A172 (cell line): ENCODE results near the gene PLAU. TPM values are rescaled to one million over a fixed set of nuclear protein-coding genes. Genes with fewer than 3 reads are reported as not detected.
A peak's percentile ranks its signal among the peaks of the same experiment; 100 is the strongest.
"Not testable (repeated sequence)": the region's sequence is repeated elsewhere in the genome, so short reads cannot be mapped to it uniquely, and the experiment has no call there.

Experiments
- DNase-seq: peaks from one replicate; pipeline ENCODE4 v3.0.0-alpha.2; 2015; ENCODE audit warnings: low spot score
- total RNA-seq: library from RNA; depleted of rRNA; stranded (reverse); fragments of >200 nt; shearing (Covaris generic); gene quantifications from 2 replicates; pipeline ENCODE4 v1.2.3, GENCODE V29; 2014

Gene PLAU
- total RNA-seq, 1 experiment from 2014 or later = 6.7 TPM

- no peak for DNase-seq
These were observed 34.4 kb upstream of the PLAU start for GRCh38 chr10:73876566-73876965.

GRCh38 chr10:73876971-73877370, 34.0 kb upstream of the PLAU start:
- peak; percentile 58 for DNase-seq

DNA sequence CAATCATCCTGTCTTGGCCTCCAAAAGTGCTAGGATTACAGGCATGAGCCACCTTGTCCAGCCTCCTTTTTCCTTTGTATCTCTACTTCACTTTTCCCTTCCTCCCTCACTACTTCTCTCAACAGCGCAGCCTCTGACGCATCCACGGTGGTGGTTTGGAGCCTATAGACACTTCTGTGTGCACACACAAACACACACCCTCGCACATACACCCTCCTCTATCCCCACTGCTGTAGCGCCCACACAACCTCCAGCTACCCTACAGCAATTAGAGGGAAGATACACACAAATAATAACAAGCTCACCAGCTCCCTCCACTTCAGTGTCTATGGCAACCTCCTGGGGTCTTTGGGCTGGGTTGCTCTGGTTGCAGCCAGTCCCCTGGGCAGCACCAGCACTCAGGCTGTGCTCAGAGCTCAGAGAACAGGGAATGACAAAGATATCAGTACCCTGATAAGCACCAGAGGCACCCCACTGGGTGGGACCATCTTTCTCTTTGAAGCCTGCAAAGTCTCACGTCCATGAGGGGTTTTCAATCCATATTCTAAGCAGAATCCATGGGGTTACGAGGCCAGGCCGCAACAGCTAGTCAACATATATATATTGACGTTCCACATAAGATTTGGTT, 33.3 kb upstream of the PLAU start:
- DNase-seq = no peak

DNA sequence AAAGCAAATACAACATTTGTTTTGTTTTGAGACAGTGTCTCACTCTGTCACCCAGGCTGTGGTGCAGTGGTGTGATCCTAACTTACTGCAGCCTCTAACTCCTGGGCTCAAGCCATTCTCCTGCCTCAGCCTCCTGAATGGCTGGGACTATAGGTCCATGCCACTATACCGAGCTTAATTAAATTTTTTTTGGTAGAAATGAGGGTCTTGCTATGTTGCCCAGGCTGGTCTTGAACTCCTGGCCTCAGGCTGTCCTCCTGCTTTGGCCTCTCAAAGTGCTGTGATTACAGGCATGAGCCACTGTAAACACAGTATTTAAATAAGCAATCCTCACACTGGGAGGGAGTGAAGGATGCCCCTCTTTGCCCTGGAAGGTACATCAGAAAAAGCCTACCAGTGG, 32.6 kb upstream of the PLAU start:
- no peak for DNase-seq

- peak; percentile 84 for DNase-seq
These were observed 31.4 kb upstream of the PLAU start for GRCh38 chr10:73879296-73880173.

DNA sequence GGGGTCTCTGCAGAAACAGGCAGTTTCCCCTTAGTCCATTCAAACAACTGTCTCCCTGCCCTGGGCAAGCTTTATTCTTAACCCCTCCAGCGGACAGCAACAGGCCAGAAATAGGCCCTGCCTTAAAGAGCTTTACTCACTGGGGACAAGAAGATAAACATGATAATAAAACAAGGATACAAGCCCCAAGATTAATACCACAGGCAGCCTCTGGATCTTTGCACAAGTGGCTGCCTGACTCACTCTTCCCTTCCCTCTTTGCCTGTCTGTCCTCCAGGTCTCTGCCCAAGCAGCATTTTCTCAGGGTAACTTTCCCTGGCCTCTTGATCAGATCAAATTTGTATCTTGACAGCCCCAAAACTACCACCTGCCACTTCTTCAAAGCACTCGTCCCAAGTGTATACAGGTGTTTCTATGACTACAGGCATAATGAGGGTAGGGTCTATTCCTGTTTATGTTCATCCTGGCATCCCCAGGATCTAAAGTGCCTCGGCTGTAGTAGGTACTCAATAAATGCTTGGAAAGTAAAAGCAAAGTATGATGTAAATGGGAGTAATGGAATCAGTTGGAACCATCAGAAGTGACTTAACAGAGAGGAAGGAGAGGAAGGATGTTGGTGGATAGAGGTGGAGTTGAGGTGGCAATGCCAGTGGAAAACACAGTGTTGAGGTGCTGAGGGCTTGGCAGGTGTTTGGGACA, 29.6 kb upstream of the PLAU start:
- no peak for DNase-seq

DNA sequence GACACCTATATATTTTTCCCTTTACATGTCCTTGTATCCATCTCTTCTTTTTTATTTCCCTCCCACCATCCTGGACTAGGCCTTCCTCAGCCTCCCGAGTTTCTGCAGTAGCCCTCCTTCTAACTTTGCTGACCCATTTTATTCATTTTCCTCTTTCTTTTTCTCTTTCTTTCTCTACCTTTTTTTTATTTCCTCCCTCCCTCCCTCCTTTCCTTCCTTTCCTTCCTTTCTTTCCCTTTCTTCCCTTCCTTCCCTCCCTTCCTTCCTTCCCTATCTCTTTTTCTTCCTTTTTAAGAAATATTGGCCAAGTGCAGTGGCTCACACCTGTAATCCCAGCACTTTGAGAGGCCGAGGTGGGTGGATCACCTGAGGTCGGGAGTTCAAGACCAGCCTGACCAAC, 26.9 kb upstream of the PLAU start:
- no peak for DNase-seq

GRCh38 chr10:73886085-73886529, 24.8 kb upstream of the PLAU start:
- peak; percentile 88 for DNase-seq

DNA sequence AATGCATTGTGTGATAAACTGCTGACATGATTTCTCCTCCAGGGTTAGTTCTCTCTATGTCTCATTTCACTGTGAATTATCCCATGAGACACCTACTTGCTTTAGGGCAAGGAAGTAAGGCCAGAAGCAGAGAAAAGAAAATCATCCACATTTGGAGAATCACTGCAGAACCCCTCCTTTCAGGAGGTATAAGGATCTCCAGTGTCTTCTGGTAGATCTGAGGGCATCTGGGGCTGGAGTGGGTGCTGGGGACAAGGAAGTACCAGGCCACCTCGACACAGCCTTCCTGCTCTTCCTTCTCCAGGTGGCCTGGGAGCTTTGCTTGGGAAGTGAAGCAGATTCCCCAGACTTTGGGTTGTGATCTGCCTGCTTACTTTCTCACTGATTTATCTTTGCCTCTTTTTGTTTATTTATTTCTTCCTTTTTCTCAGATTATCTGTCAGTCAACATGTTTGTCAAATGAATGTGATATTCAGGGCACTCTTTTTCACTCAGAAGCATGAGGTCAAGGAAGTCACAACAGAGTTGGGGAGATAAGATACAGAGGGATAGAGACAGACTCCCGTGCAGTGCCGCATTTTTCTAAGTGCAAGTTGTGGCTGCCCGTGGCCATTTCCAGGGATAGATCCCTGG, 24.2 kb upstream of the PLAU start:
- DNase-seq = no peak

DNA sequence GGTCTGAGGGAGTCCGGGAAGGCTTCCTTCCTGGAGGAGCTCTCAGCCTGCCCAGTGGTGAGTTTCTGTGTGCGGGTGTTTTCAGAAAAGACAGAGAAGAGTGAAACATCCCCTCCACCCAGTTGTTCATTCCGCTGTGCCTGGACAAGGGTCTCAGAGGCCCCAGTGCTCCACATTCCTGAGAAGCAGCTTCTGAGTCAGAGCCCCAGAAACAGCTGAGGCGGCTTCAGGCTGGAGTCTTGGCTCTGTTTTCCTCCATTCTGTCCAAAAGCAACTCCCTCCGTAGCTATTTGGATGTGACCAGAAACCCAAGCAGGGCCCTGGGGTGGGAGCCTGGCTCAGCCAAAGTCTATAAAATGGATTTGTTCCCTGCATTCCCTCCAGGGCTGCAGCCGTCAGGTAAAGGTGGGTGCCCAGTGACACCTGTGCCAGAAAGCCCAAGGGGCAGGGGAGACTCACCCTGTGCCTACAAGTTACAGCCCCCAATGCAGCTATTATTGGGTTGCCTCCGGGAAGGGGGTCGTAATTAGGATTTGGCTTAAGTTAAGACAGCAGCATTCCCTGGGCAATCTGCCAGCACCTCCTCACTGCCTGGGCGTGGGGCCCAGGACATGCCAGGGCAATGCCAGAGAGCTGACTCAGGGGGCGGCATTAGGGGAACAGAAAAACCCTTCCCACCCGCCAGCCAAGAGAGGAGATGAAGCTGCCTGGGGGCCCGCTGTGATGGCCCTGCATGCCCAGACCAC, 23.5 kb upstream of the PLAU start:
- DNase-seq = peak; percentile 95

DNA sequence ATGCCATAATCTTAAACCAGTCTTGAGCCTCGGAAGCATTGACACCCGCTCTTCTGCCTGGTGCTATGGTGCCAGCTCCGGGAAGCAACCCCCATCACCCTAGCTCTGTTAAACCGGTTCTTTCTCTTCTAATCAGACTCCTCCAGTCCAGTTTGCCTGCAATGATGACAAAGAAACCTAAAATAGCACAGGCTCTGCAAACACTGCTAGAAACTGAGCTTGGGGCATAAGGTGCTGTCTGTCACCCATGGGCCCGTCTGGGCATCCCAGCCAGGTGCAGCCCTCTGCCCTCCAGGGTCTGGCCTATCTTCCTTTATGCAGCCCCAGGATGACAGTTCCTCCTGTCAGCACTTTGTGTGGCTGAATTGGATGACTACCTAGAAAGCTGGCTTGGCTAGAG, 22.4 kb upstream of the PLAU start:
- DNase-seq = no peak

DNA sequence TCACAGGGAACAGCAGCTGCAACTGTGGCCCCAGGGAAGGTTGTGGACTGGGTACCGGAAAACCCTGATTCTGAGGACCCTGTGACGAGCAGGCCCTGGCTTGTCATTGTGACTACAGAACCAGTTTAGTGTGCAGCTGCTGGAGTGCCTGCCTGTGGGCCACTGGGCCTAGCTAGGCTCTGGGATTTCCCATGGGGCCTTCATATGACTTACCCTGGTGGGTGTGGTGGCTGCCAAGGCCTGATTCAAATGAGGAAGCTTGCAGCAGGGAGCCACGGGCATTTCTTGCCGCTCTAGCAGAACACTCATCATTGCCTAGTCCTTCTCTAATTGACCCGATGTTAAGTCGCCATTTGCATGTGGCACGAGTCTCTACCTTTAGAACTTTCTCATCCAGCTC, 21.9 kb upstream of the PLAU start:
- peak; percentile 80 for DNase-seq

DNA sequence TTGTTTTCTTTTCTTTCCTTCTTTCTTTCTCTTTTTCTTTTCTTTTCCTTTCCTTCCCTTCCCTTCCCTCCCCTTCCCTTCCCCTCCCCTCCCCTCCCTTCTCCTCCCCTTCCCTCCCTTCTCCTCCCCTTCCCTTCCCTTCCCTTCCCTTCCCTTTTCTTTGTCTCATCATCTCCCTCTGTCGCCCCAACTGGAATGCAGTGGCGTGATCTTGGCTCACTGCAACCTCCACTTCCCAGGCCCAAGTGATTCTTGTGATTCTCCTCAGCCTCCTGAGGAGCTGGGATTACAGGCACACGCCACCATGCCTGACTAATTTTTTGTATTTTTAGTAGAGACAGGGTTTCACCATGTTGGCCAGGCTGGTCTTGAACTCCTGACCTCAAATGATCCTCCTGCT, 21.5 kb upstream of the PLAU start:
- DNase-seq = not testable (repeated sequence)

DNA sequence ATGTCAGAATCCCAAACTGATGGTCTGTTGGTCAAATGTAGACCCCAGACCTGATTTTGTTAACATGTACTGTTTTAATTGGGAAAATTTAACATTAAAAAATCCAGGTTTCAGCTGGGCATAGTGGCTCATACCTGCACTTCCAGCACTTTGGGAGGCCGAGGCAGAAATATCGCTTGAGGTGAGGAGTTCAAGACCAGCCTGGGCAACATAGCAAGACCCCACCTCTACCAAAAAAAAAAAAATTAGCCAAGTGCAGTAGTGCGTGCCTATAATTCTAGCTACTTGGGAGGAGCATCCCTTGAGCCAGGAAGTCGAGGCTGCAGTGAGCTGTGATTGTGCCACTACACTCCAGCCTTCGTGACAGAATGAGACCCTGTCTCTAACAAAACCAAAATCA, 20.7 kb upstream of the PLAU start:
- DNase-seq = no peak

DNA sequence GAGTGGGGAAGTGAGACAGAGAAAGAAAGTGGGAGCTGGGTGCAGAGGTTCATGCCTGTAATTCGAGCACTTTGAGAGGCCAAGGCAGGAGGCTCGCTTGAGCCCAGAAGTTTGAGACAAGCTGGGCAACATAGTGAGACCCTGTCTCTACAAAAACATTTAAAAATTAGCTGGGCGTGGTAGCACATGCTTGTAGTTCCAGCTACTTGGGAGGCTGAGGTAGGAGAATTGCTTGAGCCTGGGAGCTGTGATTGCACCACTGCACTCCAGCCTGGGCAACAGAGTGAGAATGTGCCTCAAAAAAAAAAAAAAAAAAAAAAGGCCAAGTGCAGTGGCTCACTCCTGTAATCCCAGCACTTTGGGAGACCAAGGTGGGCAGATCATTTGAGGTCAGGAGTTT, 20.1 kb upstream of the PLAU start:
- DNase-seq = not testable (repeated sequence)

DNA sequence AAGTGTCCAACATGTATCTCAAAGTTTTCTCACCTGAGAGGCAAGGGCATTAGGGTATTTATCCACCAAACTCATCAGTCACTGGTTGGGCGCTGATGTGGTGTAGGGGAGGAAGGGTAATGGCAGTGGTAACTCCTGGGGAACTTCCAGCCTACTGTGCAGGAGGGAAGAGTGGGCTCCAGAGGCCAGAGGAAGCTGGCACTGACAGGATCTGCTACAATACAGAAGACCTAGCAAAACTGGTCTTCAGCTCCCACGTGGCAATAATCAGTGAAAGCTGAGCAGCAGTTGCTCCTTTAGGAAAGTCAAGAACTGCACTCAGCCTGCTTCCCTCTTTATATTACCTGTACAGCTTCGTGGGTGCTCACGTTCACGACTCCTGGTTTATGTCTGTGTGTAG, 19.4 kb upstream of the PLAU start:
- no peak for DNase-seq

DNA sequence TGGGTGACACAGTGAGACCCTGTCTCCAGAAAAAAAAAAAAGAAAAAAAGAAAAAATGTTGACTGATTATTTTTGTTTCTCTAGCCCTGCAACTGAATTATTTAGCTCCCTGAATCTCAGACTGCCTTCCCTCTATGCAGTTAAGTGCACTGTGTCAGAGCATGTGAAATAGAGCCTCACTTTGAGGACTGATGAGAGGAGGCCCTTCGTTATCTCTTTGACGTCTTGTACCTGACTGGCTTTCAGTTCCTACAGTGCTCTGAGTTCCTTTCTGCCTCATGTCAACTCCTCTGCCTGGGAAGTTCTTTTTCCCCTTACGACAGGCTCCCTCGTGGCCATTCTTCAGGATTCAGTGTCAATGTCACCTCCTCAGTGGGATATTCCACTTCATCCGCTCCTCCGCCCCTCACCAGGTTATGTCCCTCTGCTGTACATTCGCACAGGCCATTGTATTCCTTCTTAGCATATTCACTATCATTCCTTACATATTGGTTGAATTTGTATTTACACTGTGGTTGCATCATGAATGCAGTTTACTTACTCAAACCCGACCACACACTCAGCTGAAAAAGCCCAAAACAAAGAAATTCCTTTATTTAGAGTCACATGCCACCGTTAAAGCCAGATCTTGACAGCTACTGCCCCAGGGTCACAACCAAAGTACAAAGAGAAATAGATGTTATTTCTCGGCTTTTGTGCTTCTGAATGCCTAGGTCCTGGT, 18.5 kb upstream of the PLAU start:
- peak; percentile 72 for DNase-seq

DNA sequence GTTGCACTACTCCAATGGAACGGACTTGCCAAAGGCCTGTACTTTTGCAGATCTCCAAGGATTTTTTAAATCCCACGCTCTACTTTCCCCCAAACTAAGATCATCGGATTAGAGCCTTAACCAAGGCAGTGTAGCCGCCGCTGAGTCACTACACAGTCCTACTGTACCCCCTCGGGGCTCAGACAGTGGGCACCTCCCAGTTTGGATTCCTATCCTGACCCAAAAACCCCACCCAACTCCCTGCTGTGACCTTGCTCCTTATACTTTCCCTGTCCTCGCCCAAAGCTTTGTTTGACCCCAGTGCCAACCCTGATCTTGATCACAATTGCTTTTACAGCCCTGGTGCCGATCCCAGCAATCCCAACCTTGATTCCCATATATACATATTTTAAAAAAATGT, 17.5 kb upstream of the PLAU start:
- peak; percentile 82 for DNase-seq

DNA sequence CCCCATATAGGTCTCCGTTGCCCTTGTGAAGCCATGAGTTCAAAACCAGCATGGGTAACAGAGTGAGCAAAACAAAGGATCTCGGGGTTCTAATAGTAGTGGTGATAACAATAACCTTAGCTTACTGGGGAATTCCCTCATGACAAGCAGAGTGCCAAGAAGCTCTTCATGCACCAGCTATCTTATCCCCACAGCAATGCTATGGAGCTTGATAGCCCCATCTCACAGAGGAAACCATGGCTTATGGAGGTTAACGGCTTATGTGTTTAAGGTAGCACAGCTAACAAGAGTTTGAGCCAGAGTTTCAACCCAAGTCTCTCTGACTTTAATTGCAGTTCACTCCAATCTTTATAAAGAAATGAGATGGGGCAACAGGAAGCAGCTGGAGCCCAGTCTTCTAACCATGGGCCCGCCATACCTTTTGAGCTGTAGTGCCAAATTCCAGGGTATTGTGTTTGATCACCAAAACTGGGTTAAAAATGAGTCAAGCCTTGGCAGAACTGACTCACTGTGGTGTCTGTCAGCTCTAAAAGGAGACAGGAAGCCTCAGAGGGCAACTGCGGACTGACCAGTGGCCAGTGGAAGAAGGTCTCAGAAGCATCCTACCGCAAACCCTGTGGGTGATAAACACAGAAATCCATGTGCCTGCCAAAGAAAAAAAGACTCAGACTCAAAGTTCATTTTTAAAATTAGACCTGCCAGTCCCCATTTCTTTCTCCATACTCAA, 16.5 kb upstream of the PLAU start:
- DNase-seq = peak; percentile 98

GRCh38 chr10:73895381-73895780, 15.6 kb upstream of the PLAU start:
- not testable (repeated sequence) for DNase-seq
